ENCODE data around the gene RHOH. TPM values are rescaled to one million over a fixed set of nuclear protein-coding genes. Genes with fewer than 3 reads are reported as not detected.

RHOH gene
- total RNA-seq, 1 donor from 2014 or later: 11.2 TPM

DNA sequence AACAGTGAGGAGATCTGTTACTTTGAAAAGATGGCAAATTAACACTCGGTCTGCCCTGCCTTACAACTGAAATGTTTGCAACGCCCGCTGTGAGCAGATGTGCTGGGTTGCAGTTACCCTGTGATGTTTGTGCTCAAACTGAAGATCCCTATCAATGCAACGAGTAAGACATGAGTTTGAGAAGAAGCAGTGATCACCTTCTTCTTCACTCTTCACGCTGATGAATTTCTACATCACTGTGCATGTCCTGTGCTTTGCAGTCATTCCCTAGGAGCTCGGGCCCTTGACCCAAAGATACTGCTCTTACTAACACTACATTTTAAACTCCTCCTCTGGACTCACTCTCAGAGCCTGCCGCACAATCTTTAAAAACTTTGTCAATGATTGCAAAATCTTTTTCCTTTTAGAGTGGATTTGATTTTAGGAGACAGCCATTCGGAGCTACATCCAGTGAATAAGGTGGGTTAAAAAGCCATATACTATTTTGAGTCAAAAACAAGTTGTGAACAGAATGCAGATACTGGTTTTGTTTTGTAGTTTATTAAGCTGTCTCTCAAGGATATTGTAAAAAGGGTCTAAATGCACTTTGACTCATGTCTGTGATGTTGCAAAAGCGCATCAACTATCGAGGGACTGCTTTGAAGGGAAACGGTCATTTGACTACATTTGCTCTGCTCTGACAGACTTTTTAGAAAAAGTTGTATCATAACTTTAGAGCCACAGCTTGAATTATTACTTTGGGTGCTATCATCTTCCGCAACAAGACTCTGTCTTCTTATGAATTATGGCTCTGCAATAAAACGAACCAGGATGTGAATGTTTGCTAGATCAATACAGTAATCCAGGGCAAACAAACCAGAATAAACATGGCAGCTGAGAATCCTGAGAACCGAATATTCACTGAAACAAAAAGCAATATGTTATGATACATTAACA is 5.7 kb upstream of the RHOH start:
- TF ChIP-seq, protein P1, sequence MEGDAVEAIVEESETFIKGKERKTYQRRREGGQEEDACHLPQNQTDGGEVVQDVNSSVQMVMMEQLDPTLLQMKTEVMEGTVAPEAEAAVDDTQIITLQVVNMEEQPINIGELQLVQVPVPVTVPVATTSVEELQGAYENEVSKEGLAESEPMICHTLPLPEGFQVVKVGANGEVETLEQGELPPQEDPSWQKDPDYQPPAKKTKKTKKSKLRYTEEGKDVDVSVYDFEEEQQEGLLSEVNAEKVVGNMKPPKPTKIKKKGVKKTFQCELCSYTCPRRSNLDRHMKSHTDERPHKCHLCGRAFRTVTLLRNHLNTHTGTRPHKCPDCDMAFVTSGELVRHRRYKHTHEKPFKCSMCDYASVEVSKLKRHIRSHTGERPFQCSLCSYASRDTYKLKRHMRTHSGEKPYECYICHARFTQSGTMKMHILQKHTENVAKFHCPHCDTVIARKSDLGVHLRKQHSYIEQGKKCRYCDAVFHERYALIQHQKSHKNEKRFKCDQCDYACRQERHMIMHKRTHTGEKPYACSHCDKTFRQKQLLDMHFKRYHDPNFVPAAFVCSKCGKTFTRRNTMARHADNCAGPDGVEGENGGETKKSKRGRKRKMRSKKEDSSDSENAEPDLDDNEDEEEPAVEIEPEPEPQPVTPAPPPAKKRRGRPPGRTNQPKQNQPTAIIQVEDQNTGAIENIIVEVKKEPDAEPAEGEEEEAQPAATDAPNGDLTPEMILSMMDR (IDR thresholded peaks at IDR 0.05): no peak
- TF ChIP-seq EZH2phosphoT487 (IDR thresholded peaks at IDR 0.05) (no peak), EZH2 (IDR thresholded peaks at IDR 0.05) (no peak)
- Histone ChIP-seq H3K4me2 (no peak overlapping the region), H3K4me3 (no peak overlapping the region), H3K27ac (no peak overlapping the region), H3K9ac (no peak overlapping the region), H3K9me3 (ENCODE audit: low read depth) (no peaks in the 10 kb centered on the region), H4K20me1 (ENCODE audit: low read depth) (no peaks in the 10 kb centered on the region), H2AFZ (replicated peaks) (peak overlapping the region; percentile 73), H3K36me3 (no peaks in the 10 kb centered on the region), H3F3A (ENCODE audit: low read depth) (peaks cover 24% of the 10 kb centered on the region), H3K79me2 (ENCODE audit: low read depth) (no peaks in the 10 kb centered on the region), H3K4me1 (peaks cover 36% of the 10 kb centered on the region), H3K27me3 (no peaks in the 10 kb centered on the region)
- H3K9me3 Mint-ChIP-seq: no peaks in the 10 kb centered on the region
- peaks cover 46% of the 10 kb centered on the region for H3K4me1 Mint-ChIP-seq
- DNase-seq (ENCODE audit: low spot score): no peak
- H3K27ac Mint-ChIP-seq: no peak overlapping the region
- peaks cover 5% of the 10 kb centered on the region for H3K27me3 Mint-ChIP-seq (ENCODE audit: insufficient read depth, low read depth)
- no peak overlapping the region for H3K4me3 Mint-ChIP-seq
- no peaks in the 10 kb centered on the region for H3K36me3 Mint-ChIP-seq

DNA sequence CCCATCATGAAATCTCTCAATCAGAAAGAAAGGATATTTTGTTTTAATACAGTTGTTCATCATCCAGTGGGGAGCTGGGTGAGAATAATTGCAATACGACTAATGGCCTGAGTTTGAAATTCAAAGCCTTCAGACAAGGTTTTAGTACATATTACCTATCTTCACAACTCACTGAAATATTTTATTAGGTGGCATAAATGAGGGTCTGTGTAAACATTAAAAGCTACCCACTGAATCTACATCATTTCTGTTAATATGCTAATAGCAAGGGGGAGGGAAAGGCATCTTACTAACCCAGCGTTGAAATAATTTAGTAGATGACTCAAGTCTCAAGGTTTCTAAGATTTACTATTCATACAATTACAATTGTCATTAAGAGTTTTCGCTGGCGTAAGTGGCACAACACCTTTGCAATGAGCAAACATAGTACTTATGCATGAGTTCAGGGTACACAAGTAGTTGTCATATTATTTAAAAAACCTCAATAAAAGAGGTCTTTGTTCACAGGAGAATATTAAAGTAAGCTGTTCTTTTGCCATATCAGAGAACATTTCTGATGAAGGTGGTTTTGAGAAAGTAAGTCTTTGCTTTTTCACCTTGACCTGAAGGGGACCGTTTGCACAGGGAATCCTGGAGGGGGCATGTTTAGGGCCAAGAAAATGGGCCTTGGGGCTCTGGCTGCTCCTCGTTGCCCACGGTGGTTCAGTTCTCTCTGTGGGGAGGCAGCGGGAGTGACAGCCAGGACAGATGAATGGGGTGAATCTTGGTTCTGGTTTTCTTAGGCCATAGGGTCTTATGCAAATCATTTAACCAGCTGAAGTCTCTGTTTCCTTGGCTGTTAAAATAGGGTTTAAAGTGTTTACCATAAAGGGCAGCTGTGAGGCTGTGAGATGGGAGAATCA is 4.5 kb upstream of the RHOH start:
- H3K4me1 ChIP-seq: peaks cover 48% of the 10 kb centered on the region
- Mint-ChIP-seq H3K4me3 (no peak overlapping the region), H3K27ac (peak overlapping the region; percentile 77), H3K9me3 (no peaks in the 10 kb centered on the region), H3K36me3 (no peaks in the 10 kb centered on the region), H3K27me3 (ENCODE audit: insufficient read depth, low read depth) (peaks cover 5% of the 10 kb centered on the region), H3K4me1 (peaks cover 52% of the 10 kb centered on the region)
- H3K27me3 ChIP-seq: no peaks in the 10 kb centered on the region
- no peak overlapping the region for H3K27ac ChIP-seq
- peak overlapping the region; percentile 22 for H3K9ac ChIP-seq
- DNase-seq (ENCODE audit: low spot score): no peak
- H3K36me3 ChIP-seq: no peaks in the 10 kb centered on the region
- peak overlapping the region; percentile 41 for H3K4me2 ChIP-seq
- no peak overlapping the region for H3K4me3 ChIP-seq
- H3F3A ChIP-seq (ENCODE audit: low read depth): peaks cover 36% of the 10 kb centered on the region
- H2AFZ ChIP-seq (replicated peaks): peak overlapping the region; percentile 79
- no peaks in the 10 kb centered on the region for H3K9me3 ChIP-seq (ENCODE audit: low read depth)
- H4K20me1 ChIP-seq (ENCODE audit: low read depth): no peaks in the 10 kb centered on the region
- H3K79me2 ChIP-seq (ENCODE audit: low read depth): no peaks in the 10 kb centered on the region
- TF ChIP-seq, protein P1 (IDR thresholded peaks at IDR 0.05): no peak
- TF ChIP-seq EZH2phosphoT487 (IDR thresholded peaks at IDR 0.05) (no peak), EZH2 (IDR thresholded peaks at IDR 0.05) (no peak)

DNA sequence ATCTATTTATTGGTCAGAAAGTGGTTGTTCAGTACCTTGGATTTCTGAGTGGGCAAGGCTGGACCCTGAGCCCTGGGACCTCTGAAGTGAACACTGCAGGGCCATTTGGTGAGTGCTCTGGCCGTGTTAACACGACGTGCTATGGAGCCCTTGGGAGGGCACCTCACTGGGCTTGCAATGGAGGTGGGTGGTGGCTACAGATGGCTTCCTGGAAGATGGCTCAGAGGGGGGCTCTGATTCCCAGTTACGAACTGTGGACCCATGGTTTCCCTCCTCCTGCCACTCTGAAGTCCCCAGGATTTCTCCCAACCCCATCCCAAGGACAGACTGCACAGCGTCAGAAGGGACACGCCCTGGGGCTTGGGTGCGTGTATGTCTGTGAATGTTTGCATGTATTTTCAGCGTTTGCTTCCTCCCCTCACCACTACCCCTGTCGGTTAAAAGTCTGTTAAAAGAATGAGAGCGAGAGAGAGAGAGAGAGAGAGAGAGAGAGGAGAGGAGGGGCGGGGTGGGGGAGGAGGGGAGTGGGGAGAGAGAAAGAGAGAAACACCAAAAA is 3.7 kb upstream of the RHOH start:
- H3K27ac Mint-ChIP-seq: peak overlapping the region; percentile 77

More for the DNA sequence above, 3.7 kb upstream of the RHOH start:
- no peaks in the 10 kb centered on the region for H3K9me3 ChIP-seq (ENCODE audit: low read depth)
- H4K20me1 ChIP-seq (ENCODE audit: low read depth): no peaks in the 10 kb centered on the region
- no peaks in the 10 kb centered on the region for H3K36me3 ChIP-seq
- Mint-ChIP-seq H3K27me3 (ENCODE audit: insufficient read depth, low read depth) (peaks cover 5% of the 10 kb centered on the region), H3K4me1 (peaks cover 56% of the 10 kb centered on the region), H3K4me3 (no peak overlapping the region), H3K9me3 (no peaks in the 10 kb centered on the region), H3K36me3 (no peaks in the 10 kb centered on the region)
- H3K27me3 ChIP-seq: no peaks in the 10 kb centered on the region
- H3F3A ChIP-seq (ENCODE audit: low read depth): peaks cover 42% of the 10 kb centered on the region
- no peak for DNase-seq (ENCODE audit: low spot score)
- peak overlapping the region; percentile 41 for H3K4me2 ChIP-seq
- peak overlapping the region; percentile 79 for H2AFZ ChIP-seq (replicated peaks)
- H3K27ac ChIP-seq: no peak overlapping the region
- no peak overlapping the region for H3K9ac ChIP-seq
- H3K4me3 ChIP-seq: no peak overlapping the region
- peaks cover 55% of the 10 kb centered on the region for H3K4me1 ChIP-seq
- no peaks in the 10 kb centered on the region for H3K79me2 ChIP-seq (ENCODE audit: low read depth)
- no peak for TF ChIP-seq EZH2phosphoT487 (IDR thresholded peaks at IDR 0.05)
- TF ChIP-seq, protein P1 (IDR thresholded peaks at IDR 0.05): no peak
- no peak for TF ChIP-seq EZH2 (IDR thresholded peaks at IDR 0.05)
